ENCODE results near the gene HDAC4.

DNA sequence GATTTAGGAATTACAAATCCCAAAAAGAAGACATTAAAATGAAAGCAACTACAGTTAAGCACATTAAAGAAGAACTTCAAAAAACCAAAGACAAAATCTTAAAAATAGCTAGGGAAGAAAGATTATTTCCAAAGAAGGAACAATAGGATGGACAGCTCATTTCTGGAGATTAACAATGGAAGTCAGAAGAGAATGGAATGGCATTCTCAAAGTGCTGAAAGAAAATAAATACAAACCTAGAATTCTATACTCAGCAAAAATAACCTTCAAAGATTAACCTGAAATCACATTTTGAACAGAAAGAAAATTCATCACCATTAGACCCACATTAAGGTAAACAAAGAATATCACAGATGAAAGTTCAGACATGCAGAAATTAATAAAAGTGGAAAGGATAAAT, 229.2 kb downstream of the HDAC4 start:
- TF ChIP-seq, protein P1, sequence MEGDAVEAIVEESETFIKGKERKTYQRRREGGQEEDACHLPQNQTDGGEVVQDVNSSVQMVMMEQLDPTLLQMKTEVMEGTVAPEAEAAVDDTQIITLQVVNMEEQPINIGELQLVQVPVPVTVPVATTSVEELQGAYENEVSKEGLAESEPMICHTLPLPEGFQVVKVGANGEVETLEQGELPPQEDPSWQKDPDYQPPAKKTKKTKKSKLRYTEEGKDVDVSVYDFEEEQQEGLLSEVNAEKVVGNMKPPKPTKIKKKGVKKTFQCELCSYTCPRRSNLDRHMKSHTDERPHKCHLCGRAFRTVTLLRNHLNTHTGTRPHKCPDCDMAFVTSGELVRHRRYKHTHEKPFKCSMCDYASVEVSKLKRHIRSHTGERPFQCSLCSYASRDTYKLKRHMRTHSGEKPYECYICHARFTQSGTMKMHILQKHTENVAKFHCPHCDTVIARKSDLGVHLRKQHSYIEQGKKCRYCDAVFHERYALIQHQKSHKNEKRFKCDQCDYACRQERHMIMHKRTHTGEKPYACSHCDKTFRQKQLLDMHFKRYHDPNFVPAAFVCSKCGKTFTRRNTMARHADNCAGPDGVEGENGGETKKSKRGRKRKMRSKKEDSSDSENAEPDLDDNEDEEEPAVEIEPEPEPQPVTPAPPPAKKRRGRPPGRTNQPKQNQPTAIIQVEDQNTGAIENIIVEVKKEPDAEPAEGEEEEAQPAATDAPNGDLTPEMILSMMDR (IDR thresholded peaks at IDR 0.05) = no peak
- no peak for TF ChIP-seq POLR2A (IDR thresholded peaks at IDR 0.05)

Data from testis (tissue), 2 donors.